Measurements from ENCODE around the gene ITGB2. TPM values are rescaled to one million over a fixed set of nuclear protein-coding genes. Genes with fewer than 3 reads are reported as not detected.

Gene ITGB2
- total RNA-seq, 1 experiment from 2014 or later, result 6.0 TPM

DNA sequence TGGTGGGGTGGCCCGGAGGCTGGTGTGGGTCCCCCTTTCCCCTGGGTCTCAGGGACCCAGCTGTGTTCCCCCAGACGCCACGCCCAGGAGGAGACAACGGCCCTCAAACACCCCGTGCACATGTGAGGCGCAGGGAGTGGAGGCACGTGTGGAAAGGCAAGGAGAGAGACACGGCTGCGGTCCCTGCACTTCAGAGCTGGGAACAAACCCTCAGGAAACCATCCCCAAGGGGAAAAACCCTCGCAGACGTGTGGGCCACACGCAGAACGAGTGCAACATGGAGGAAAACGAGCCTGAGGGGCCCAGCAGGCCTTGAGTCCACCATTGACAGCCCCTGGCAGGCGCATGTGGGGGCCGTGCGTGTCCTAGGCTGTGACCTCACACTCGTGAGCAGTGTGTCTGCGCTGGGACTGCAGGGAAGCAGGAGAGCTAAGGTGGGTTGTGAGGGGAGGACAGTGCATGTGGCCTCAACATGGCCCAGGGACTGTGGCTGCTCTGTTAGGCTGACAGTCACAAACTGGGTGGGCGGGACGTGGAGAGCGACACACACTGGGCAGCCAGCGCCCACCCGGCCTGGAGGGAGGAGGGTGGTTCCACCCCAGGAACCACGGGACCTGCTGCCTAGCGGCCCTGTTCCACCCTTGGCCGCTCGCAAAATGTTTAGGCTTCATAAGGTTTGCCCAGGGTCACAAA is 20.0 kb downstream of the ITGB2 start:
- POLR2A ChIA-PET (ENCODE audit: unreplicated experiment), result no interaction called here

GRCh38 chr21:44899768-44900558 is 20.7 kb downstream of the ITGB2 start:
- CTCF ChIA-PET, result no interaction called here
- Histone ChIP-seq H3K36me3 (ENCODE audit: low read depth) (no peaks in the 10 kb centered on the region), H2AFZ (no peak overlapping the region), H3K4me1 (replicated peaks; ENCODE audit: insufficient read depth) (no peaks in the 10 kb centered on the region), H3K4me2 (no peak overlapping the region), H3K27me3 (ENCODE audit: insufficient read depth, low read depth) (no peaks in the 10 kb centered on the region), H3K4me3 (no peak overlapping the region), H4K20me1 (ENCODE audit: insufficient read depth) (no peaks in the 10 kb centered on the region), H3K9me2 (ENCODE audit: insufficient read depth) (no peaks in the 10 kb centered on the region), H3F3A (ENCODE audit: insufficient read depth, low read depth) (peaks cover 10% of the 10 kb centered on the region), H3K27ac (no peak overlapping the region), H3K9me3 (ENCODE audit: insufficient read depth, low read depth) (no peaks in the 10 kb centered on the region), H3K79me2 (ENCODE audit: low read depth) (no peaks in the 10 kb centered on the region)
- DNase-seq, result no peak
- TF ChIP-seq EZH2 (IDR thresholded peaks at IDR 0.05; ENCODE audit: low read depth) (no peak), CTCF (conservative IDR thresholded peaks at IDR 0.05) (no peak)
- no TSS peak for BruUV-seq (replicated peaks)
- POLR2A ChIA-PET (ENCODE audit: unreplicated experiment), result no interaction called here
- intact Hi-C loops (cut with micrococcal nuclease; ENCODE audit: unreplicated experiment), result no loop called here

More for the DNA sequence above, 20.0 kb downstream of the ITGB2 start:
- Histone ChIP-seq H2AFZ (no peak overlapping the region), H3K36me3 (ENCODE audit: low read depth) (no peaks in the 10 kb centered on the region), H3F3A (ENCODE audit: insufficient read depth, low read depth) (peaks cover 10% of the 10 kb centered on the region), H3K9me2 (ENCODE audit: insufficient read depth) (no peaks in the 10 kb centered on the region), H3K79me2 (ENCODE audit: low read depth) (no peaks in the 10 kb centered on the region), H3K4me1 (replicated peaks; ENCODE audit: insufficient read depth) (no peaks in the 10 kb centered on the region), H3K4me3 (no peak overlapping the region), H4K20me1 (ENCODE audit: insufficient read depth) (no peaks in the 10 kb centered on the region), H3K9me3 (ENCODE audit: insufficient read depth, low read depth) (no peaks in the 10 kb centered on the region), H3K27me3 (ENCODE audit: insufficient read depth, low read depth) (no peaks in the 10 kb centered on the region), H3K4me2 (no peak overlapping the region), H3K27ac (no peak overlapping the region)
- no TSS peak for BruUV-seq (replicated peaks)
- TF ChIP-seq CTCF (conservative IDR thresholded peaks at IDR 0.05) (no peak), EZH2 (IDR thresholded peaks at IDR 0.05; ENCODE audit: low read depth) (no peak)
- intact Hi-C loops (cut with micrococcal nuclease; ENCODE audit: unreplicated experiment), result no loop called here
- DNase-seq, result no peak
- CTCF ChIA-PET, result no interaction called here

GRCh38 chr21:44898851-44899767 is 21.6 kb downstream of the ITGB2 start:
- DNase-seq, result no peak
- TF ChIP-seq CTCF (conservative IDR thresholded peaks at IDR 0.05) (no peak), EZH2 (IDR thresholded peaks at IDR 0.05; ENCODE audit: low read depth) (no peak)
- no peak overlapping the region for H3K27ac ChIP-seq
- no peak overlapping the region for H3K4me2 ChIP-seq
- intact Hi-C loops (cut with micrococcal nuclease; ENCODE audit: unreplicated experiment), result no loop called here
- POLR2A ChIA-PET (ENCODE audit: unreplicated experiment), result no interaction called here
- peaks cover 10% of the 10 kb centered on the region for H3F3A ChIP-seq (ENCODE audit: insufficient read depth, low read depth)
- no peaks in the 10 kb centered on the region for H4K20me1 ChIP-seq (ENCODE audit: insufficient read depth)
- no peak overlapping the region for H3K4me3 ChIP-seq
- H3K4me1 ChIP-seq (replicated peaks; ENCODE audit: insufficient read depth), result no peaks in the 10 kb centered on the region
- H2AFZ ChIP-seq, result no peak overlapping the region
- no peaks in the 10 kb centered on the region for H3K9me2 ChIP-seq (ENCODE audit: insufficient read depth)
- no peaks in the 10 kb centered on the region for H3K79me2 ChIP-seq (ENCODE audit: low read depth)
- H3K9me3 ChIP-seq (ENCODE audit: insufficient read depth, low read depth), result no peaks in the 10 kb centered on the region
- H3K27me3 ChIP-seq (ENCODE audit: insufficient read depth, low read depth), result no peaks in the 10 kb centered on the region
- BruUV-seq (replicated peaks), result no TSS peak
- no peaks in the 10 kb centered on the region for H3K36me3 ChIP-seq (ENCODE audit: low read depth)
- CTCF ChIA-PET, result no interaction called here
